ENCODE data around the gene CCP110.

CCP110 gene

GRCh38 chr16:19523559-19524355 lies at the start of gene CCP110:
CCP110 (plus strand) TSS chr16:19523942; CDS start chr16:19527882, 3,940 bp downstream.
- peak; percentile 52 to 99 (median 97) for DNase-seq

GRCh38 chr16:19474617-19475016 lies 49.1 kb upstream of the CCP110 start:
- DNase-seq: no peak

- DNase-seq: no peak
These were observed 45.2 kb upstream of the CCP110 start for GRCh38 chr16:19478505-19478904.

GRCh38 chr16:19479302-19479721 lies 44.4 kb upstream of the CCP110 start:
- DNase-seq: no peak

GRCh38 chr16:19481296-19481695 lies 42.4 kb upstream of the CCP110 start:
- DNase-seq: no peak

GRCh38 chr16:19481769-19482168 lies 42.0 kb upstream of the CCP110 start:
- DNase-seq: no peak

GRCh38 chr16:19482291-19482690 lies 41.5 kb upstream of the CCP110 start:
- no peak for DNase-seq

GRCh38 chr16:19484096-19484495 lies 39.6 kb upstream of the CCP110 start:
- DNase-seq: no peak

- DNase-seq: no peak
These were observed 38.1 kb upstream of the CCP110 start for GRCh38 chr16:19485611-19486010.

- no peak for DNase-seq
These were observed 37.7 kb upstream of the CCP110 start for GRCh38 chr16:19486051-19486450.

GRCh38 chr16:19486750-19487325 lies 36.9 kb upstream of the CCP110 start:
- no peak for DNase-seq

- no peak for DNase-seq
These were observed 35.5 kb upstream of the CCP110 start for GRCh38 chr16:19488213-19488640.

GRCh38 chr16:19490619-19491018 lies 33.1 kb upstream of the CCP110 start:
- DNase-seq: no peak

GRCh38 chr16:19497176-19497575 lies 26.6 kb upstream of the CCP110 start:
- DNase-seq: no peak

- no peak for DNase-seq
These were observed 24.7 kb upstream of the CCP110 start for GRCh38 chr16:19499006-19499405.

GRCh38 chr16:19499481-19499880 lies 24.3 kb upstream of the CCP110 start:
- no peak for DNase-seq

- peak in 52 of 58 donors; percentile 3 to 87 (median 47) for DNase-seq
These were observed 21.2 kb upstream of the CCP110 start for GRCh38 chr16:19502395-19503131.

GRCh38 chr16:19503461-19504075 lies 20.2 kb upstream of the CCP110 start:
- DNase-seq: no peak

- DNase-seq: no peak
These were observed 18.0 kb upstream of the CCP110 start for GRCh38 chr16:19505600-19506303.

GRCh38 chr16:19506965-19507364 lies 16.8 kb upstream of the CCP110 start:
- DNase-seq: no peak

- DNase-seq: no peak
These were observed 15.9 kb upstream of the CCP110 start for GRCh38 chr16:19507867-19508266.

All from anterior cingulate cortex (tissue), 58 donors.